ENCODE data around the gene SCPEP1.

DNA sequence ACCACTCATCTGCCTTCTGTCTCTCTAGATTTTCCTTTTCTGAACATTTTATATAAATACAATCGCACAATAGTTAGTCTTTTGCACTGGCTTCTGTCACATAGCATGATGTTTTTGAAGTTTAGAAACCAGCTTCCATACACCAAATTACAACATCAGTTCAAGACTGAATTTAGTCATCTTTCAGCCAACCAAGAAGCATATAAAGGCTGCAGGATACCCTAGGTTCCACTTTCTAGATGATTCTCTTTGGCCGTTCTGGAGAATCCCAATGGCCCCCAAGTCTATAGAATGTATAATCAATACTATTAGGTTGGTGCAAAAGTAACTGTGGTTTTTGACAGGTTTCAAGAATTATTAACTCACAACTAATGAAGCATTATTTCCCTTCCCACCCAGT is 19.4 kb downstream of the SCPEP1 start:
- TF ChIP-seq, protein P1, sequence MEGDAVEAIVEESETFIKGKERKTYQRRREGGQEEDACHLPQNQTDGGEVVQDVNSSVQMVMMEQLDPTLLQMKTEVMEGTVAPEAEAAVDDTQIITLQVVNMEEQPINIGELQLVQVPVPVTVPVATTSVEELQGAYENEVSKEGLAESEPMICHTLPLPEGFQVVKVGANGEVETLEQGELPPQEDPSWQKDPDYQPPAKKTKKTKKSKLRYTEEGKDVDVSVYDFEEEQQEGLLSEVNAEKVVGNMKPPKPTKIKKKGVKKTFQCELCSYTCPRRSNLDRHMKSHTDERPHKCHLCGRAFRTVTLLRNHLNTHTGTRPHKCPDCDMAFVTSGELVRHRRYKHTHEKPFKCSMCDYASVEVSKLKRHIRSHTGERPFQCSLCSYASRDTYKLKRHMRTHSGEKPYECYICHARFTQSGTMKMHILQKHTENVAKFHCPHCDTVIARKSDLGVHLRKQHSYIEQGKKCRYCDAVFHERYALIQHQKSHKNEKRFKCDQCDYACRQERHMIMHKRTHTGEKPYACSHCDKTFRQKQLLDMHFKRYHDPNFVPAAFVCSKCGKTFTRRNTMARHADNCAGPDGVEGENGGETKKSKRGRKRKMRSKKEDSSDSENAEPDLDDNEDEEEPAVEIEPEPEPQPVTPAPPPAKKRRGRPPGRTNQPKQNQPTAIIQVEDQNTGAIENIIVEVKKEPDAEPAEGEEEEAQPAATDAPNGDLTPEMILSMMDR (IDR thresholded peaks at IDR 0.05): no peak
- no peak for TF ChIP-seq POLR2A (IDR thresholded peaks at IDR 0.05)
- TF ChIP-seq EP300 (IDR thresholded peaks at IDR 0.05; ENCODE audit: low read depth): no peak

Measured in transverse colon (tissue), 3 donors.